Upper lobe of left lung (tissue), 6 donors: ENCODE results near the gene CACNA2D4. TPM values are rescaled to one million over a fixed set of nuclear protein-coding genes. Genes with fewer than 3 reads are reported as not detected.
A peak's percentile ranks its signal among the peaks of the same experiment; 100 is the strongest.

Experiments
- ATAC-seq, 2 donors: fragments of 200-7000 bp; cut with Tn5 transposase; one replicate each; pipeline ENCODE4 v1.9.1; 2022; ENCODE audit warnings: mild to moderate bottlenecking in 2 of 2, moderate library complexity in 2 of 2; ENCODE audit not compliant: low FRiP score in 2 of 2
- DNase-seq, 2 donors: peaks; one replicate each; pipeline ENCODE4 v3.0.0-alpha.2; 2019 to 2020
- H3K27ac ChIP-seq, 4 donors: fragments of 200-600 bp; sonication (generic); one replicate each; pipeline ENCODE4 v1.5.1; 2016 to 2019
- H3K27me3 ChIP-seq, 4 donors: fragments of 200-600 bp; sonication (generic); one replicate each; pipeline ENCODE4 v1.5.1; 2017 to 2019
- H3K36me3 ChIP-seq, 4 donors: fragments of 200-600 bp; sonication (generic); one replicate each; pipeline ENCODE4 v1.5.1; 2016 to 2019
- H3K4me1 ChIP-seq, 4 donors: fragments of 200-600 bp; sonication (generic); one replicate each; pipeline ENCODE4 v1.5.1; 2018 to 2019
- H3K4me3 ChIP-seq, 4 donors: fragments of 200-600 bp; sonication (generic); one replicate each; pipeline ENCODE4 v1.5.1; 2017 to 2019; ENCODE audit warnings: mild to moderate bottlenecking in 2 of 4, moderate library complexity in 1 of 4
- H3K9me3 ChIP-seq, 4 donors: fragments of 200-600 bp; sonication (generic); one replicate each; pipeline ENCODE4 v1.5.1; 2018 to 2019
- CTCF ChIP-seq, 6 experiments: fragments of 450-650 bp in 4 of 6; fragments of 200-600 bp in 2 of 6; sonication (generic) in 2 of 6; IDR thresholded peaks; one replicate each; pipeline ENCODE4 v1.5.1; 2016 to 2019; ENCODE audit warnings: antibody characterized with exemption in 6 of 6
- EP300 ChIP-seq, 4 donors: sonication (generic); formaldehyde crosslinking; IDR thresholded peaks; one replicate each; pipeline ENCODE4 v1.5.1; 2017; ENCODE audit warnings: antibody characterized with exemption in 4 of 4, control low read depth in 2 of 4
- POLR2A ChIP-seq, 4 donors: fragments of 450-650 bp; IDR thresholded peaks; one replicate each; pipeline ENCODE4 v1.5.1; 2016 to 2017; ENCODE audit warnings: antibody characterized with exemption in 4 of 4, mild to moderate bottlenecking in 2 of 4
- POLR2AphosphoS5 ChIP-seq, 2 donors: sonication (generic); formaldehyde crosslinking; IDR thresholded peaks; one replicate each; pipeline ENCODE4 v1.5.1; 2017; ENCODE audit warnings: antibody characterized with exemption in 2 of 2
- WGBS, 2 donors: methylation state at CpG; one replicate each; pipeline ENCODE4 v1.1.5; 2017 to 2018; 5-methylcytosine and 5-hydroxymethylcytosine counted together
- total RNA-seq, 6 donors: library from RNA; depleted of rRNA in 4 of 6; stranded (reverse); fragments of >200 nt in 4 of 6; gene quantifications; one replicate each; pipeline versions ENCODE4 v1.1.0 to v1.2.1, GENCODE V29; 2016 to 2021
- donor health status: DM: no; HTN: no; CAD: no; lungs with moderate emphysema.
- donor health status: DM: no; HTN: yes; CAD: no; lungs with severe emphysema.

CACNA2D4 gene
- total RNA-seq, 6 donors from 2014 or later, result 3.3 to 8.4 (median 7.0) TPM

DNA sequence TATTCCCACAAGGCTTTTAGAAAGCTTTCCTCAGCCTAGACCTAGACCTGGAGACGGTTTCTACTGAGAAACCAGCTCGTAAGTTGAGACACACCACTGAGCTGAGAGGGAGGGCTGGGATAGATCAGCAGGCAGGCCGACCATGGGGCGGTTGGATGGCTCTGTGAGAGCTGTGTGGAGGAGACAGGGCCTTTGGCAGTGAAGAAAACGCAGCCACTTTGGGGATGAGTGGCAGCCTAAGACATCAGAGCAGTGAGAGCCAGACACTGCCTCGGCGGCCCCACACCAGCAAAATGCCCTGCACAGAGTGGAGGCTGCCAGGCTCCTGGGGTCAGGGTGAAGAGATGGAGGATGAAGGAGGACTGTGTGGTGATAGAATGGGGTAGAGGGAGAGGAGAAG lies 46.0 kb downstream of the CACNA2D4 start:
- Histone ChIP-seq H3K36me3 (no peaks in the 10 kb centered on the region), H3K9me3 (no peaks in the 10 kb centered on the region), H3K27me3 (no peaks in the 10 kb centered on the region), H3K4me1 (no peaks in the 10 kb centered on the region), H3K4me3 (no peak overlapping the region), H3K27ac (no peak overlapping the region)
- ATAC-seq (no peak), DNase-seq (peak in 1 of 2 donors; percentile 34)
- 87% methylated on average over 7 of the region's 7 CpGs for WGBS, 2 donors
- TF ChIP-seq CTCF (IDR thresholded peaks at IDR 0.05) (no peak), EP300 (IDR thresholded peaks at IDR 0.05) (no peak), POLR2AphosphoS5 (IDR thresholded peaks at IDR 0.05) (no peak), POLR2A (IDR thresholded peaks at IDR 0.05) (no peak)

DNA sequence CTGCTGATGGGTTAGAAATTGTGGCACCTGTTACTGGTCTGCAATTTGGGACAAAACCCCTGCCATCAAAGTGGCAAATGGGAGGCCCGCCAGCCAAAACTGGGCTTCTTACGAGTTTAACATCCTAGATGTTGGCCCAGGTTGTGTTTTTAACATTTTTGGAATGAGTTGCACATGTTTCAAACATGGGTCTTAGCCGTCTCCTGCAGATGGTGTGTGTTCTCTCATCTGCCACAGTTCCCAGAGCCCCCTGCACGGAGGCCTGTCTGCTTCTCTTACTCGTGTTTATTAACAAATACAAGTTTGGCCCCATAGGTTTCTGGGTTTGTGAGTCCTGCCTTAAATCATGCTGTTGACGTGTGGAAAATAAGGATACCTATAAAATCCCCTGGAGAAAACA lies 46.5 kb downstream of the CACNA2D4 start:
- ATAC-seq, result no peak
- DNase-seq, result no peak
- TF ChIP-seq CTCF (IDR thresholded peaks at IDR 0.05), result no peak
- no peak for TF ChIP-seq POLR2AphosphoS5 (IDR thresholded peaks at IDR 0.05)
- no peak for TF ChIP-seq POLR2A (IDR thresholded peaks at IDR 0.05)
- no peak for TF ChIP-seq EP300 (IDR thresholded peaks at IDR 0.05)
- Histone ChIP-seq H3K27ac (no peak overlapping the region), H3K4me3 (no peak overlapping the region), H3K27me3 (no peaks in the 10 kb centered on the region), H3K4me1 (no peaks in the 10 kb centered on the region), H3K9me3 (no peaks in the 10 kb centered on the region), H3K36me3 (no peaks in the 10 kb centered on the region)
- 84 to 94% methylated on average over 6 of the region's 6 CpGs for WGBS, 2 donors

DNA sequence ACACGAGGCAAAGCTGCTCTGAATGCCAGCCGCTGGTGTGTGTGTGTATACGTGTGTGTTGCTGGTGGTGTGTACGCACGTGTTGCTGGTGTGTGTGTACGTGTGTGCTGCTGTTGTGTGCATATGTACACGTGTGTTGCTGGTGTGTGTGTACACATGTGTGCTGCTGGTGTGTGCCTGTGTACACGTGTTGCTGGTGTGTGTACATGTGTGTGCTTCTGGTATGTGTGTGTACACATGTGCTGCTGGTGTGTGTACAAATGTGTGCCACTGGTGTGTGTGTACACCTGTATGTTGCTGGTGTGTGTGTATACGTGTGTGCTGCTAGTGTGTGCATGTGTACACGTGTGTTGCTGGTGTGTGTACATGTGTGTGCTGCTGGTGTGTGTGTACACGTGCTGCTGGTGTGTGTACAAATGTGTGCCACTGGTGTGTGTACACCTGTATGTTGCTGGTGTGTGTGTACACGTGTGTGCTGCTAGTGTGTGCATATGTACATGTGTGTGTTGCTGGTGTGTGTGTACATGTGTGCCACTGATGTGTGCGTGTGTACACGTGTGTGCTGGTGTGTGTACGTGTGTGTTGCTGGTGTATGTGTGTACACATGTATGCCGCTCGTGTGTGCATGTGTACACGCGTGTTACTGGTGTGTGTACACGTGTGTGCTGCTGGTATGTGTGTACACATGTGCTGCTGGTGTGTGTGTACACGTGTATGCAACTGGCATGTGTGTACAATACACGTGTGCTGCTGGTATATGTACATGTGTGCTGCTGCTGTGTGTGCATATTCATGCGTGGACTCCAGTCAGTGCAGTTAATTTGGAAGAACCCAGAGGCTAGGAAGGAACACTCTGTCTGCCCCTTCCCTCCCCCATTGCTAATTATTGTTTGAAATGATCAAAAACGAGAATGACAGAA lies 47.2 kb downstream of the CACNA2D4 start:
- DNase-seq (no peak), ATAC-seq (peak in 1 of 2 donors; percentile 54)
- no peaks in the 10 kb centered on the region for H3K27me3 ChIP-seq
- H3K27ac ChIP-seq, result no peak overlapping the region
- TF ChIP-seq POLR2AphosphoS5 (IDR thresholded peaks at IDR 0.05), result no peak
- no peak for TF ChIP-seq CTCF (IDR thresholded peaks at IDR 0.05)
- no peak for TF ChIP-seq EP300 (IDR thresholded peaks at IDR 0.05)
- H3K4me1 ChIP-seq, result no peaks in the 10 kb centered on the region
- H3K4me3 ChIP-seq, result no peak overlapping the region
- no peaks in the 10 kb centered on the region for H3K9me3 ChIP-seq
- H3K36me3 ChIP-seq, result no peaks in the 10 kb centered on the region
- WGBS, 2 donors, result 86% methylated on average over 24 of the region's 24 CpGs

DNA sequence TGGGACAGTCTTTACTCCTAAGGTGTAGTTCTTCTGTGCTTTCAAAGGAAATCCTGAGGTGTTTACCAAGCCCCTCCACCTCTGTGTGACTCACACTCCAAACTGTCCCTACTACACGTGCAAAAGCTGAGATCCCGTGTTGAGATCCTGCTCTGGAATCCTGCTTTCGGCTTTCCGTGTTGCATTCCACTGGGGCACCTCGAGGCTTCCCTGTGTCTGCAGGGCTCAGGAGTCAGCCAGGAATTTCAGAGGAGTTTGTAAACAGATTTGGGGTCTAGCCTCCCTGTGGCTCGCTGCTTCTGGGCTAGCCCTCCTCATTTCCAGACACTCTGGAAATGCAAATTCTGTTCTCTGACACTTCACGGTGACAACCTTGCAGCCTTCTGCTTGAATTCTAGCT lies 48.4 kb downstream of the CACNA2D4 start:
- Histone ChIP-seq H3K4me1 (no peaks in the 10 kb centered on the region), H3K27ac (no peak overlapping the region), H3K27me3 (no peaks in the 10 kb centered on the region), H3K36me3 (no peaks in the 10 kb centered on the region), H3K9me3 (no peaks in the 10 kb centered on the region), H3K4me3 (no peak overlapping the region)
- DNase-seq, result no peak
- ATAC-seq, result no peak
- WGBS, 2 donors, result 53 to 69% methylated on average over 7 of the region's 7 CpGs
- TF ChIP-seq POLR2A (IDR thresholded peaks at IDR 0.05), result no peak
- no peak for TF ChIP-seq POLR2AphosphoS5 (IDR thresholded peaks at IDR 0.05)
- TF ChIP-seq CTCF (IDR thresholded peaks at IDR 0.05), result no peak
- TF ChIP-seq EP300 (IDR thresholded peaks at IDR 0.05), result no peak

DNA sequence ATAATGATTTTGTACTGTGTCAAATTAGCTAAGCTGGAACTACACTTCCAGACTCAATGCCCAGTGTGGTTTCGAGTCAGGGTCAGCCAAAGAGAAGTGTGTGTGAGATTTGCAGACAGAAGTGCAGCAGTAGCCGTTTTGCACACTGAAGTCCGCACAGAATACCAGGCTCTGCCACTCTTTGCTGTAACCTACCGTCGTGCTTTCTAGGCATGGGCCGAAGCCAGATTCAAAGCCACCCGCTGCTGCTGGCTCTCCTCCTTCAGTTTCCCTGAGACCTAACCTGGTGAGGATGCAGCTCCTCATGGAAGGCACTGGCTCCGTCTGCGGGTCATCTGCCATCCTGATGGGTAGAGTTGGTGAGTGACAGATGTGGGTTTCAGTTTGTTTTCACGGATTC lies 49.3 kb downstream of the CACNA2D4 start:
- DNase-seq (no peak), ATAC-seq (no peak)
- 95 to 97% methylated on average over 10 of the region's 10 CpGs for WGBS, 2 donors
- H3K27ac ChIP-seq, result no peak overlapping the region
- no peak for TF ChIP-seq CTCF (IDR thresholded peaks at IDR 0.05)
- TF ChIP-seq EP300 (IDR thresholded peaks at IDR 0.05), result no peak
- no peak for TF ChIP-seq POLR2A (IDR thresholded peaks at IDR 0.05)
- TF ChIP-seq POLR2AphosphoS5 (IDR thresholded peaks at IDR 0.05), result no peak
- H3K4me1 ChIP-seq, result no peaks in the 10 kb centered on the region
- no peak overlapping the region for H3K4me3 ChIP-seq
- H3K9me3 ChIP-seq, result no peaks in the 10 kb centered on the region
- H3K27me3 ChIP-seq, result no peaks in the 10 kb centered on the region
- H3K36me3 ChIP-seq, result no peaks in the 10 kb centered on the region
